Measurements from ENCODE around the gene ATXN7.

DNA sequence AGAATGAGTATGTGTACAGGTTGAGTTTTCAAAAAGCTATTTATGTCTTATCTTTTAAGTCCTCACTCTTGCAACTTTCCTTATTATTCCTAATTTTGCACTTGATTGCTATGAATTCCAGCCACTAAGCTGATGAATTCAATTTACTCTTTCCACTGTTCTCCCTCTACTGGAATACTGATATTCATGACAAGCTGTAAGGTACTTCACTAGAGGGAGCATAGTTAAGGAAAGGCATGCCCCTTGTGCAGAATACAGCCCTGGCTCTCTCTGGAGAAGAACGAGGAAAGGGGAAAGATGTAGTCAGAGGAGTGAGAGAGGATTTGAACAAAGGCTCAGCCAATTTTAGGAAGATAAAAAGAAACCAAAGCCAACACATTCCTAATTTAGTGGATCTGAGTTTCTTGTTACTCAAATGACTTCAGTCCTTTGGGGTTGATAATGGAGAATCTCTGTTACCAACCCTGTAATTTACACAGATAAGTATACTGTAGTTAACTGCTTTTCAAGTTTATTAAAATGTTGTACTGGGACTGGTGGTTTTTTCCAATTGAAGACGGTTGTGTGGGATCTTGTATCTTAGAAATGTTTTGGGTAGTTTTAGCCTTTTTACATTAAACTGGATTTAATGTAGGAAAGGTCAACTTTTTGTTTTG lies 44.5 kb downstream of the ATXN7 start:
- TF ChIP-seq RAD21 (IDR thresholded peaks at IDR 0.05; ENCODE audit: insufficient read depth, low read depth, low read length) = no peak
- TF ChIP-seq, protein P1, sequence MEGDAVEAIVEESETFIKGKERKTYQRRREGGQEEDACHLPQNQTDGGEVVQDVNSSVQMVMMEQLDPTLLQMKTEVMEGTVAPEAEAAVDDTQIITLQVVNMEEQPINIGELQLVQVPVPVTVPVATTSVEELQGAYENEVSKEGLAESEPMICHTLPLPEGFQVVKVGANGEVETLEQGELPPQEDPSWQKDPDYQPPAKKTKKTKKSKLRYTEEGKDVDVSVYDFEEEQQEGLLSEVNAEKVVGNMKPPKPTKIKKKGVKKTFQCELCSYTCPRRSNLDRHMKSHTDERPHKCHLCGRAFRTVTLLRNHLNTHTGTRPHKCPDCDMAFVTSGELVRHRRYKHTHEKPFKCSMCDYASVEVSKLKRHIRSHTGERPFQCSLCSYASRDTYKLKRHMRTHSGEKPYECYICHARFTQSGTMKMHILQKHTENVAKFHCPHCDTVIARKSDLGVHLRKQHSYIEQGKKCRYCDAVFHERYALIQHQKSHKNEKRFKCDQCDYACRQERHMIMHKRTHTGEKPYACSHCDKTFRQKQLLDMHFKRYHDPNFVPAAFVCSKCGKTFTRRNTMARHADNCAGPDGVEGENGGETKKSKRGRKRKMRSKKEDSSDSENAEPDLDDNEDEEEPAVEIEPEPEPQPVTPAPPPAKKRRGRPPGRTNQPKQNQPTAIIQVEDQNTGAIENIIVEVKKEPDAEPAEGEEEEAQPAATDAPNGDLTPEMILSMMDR (IDR thresholded peaks at IDR 0.05 in 2 of 3, conservative IDR thresholded peaks at IDR 0.05 in 1 of 3; ENCODE audit: control insufficient read depth in 2 of 3, extremely low read depth in 1 of 3, insufficient read depth in 1 of 3, low read depth in 3 of 3, low read length in 3 of 3) = no peak
- TF ChIP-seq TAF1 (IDR thresholded peaks at IDR 0.05; ENCODE audit: borderline replicate concordance, low read depth, low read length) = no peak
- TF ChIP-seq, protein P2, sequence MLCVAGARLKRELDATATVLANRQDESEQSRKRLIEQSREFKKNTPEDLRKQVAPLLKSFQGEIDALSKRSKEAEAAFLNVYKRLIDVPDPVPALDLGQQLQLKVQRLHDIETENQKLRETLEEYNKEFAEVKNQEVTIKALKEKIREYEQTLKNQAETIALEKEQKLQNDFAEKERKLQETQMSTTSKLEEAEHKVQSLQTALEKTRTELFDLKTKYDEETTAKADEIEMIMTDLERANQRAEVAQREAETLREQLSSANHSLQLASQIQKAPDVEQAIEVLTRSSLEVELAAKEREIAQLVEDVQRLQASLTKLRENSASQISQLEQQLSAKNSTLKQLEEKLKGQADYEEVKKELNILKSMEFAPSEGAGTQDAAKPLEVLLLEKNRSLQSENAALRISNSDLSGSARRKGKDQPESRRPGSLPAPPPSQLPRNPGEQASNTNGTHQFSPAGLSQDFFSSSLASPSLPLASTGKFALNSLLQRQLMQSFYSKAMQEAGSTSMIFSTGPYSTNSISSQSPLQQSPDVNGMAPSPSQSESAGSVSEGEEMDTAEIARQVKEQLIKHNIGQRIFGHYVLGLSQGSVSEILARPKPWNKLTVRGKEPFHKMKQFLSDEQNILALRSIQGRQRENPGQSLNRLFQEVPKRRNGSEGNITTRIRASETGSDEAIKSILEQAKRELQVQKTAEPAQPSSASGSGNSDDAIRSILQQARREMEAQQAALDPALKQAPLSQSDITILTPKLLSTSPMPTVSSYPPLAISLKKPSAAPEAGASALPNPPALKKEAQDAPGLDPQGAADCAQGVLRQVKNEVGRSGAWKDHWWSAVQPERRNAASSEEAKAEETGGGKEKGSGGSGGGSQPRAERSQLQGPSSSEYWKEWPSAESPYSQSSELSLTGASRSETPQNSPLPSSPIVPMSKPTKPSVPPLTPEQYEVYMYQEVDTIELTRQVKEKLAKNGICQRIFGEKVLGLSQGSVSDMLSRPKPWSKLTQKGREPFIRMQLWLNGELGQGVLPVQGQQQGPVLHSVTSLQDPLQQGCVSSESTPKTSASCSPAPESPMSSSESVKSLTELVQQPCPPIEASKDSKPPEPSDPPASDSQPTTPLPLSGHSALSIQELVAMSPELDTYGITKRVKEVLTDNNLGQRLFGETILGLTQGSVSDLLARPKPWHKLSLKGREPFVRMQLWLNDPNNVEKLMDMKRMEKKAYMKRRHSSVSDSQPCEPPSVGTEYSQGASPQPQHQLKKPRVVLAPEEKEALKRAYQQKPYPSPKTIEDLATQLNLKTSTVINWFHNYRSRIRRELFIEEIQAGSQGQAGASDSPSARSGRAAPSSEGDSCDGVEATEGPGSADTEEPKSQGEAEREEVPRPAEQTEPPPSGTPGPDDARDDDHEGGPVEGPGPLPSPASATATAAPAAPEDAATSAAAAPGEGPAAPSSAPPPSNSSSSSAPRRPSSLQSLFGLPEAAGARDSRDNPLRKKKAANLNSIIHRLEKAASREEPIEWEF (IDR thresholded peaks at IDR 0.05; ENCODE audit: insufficient replicate concordance, low read depth, low read length) = no peak
- TF ChIP-seq RB1 (IDR thresholded peaks at IDR 0.05; ENCODE audit: borderline replicate concordance) = no peak
- TF ChIP-seq POLR2A (IDR thresholded peaks at IDR 0.05; ENCODE audit: low read depth, low read length) = no peak
- no peak for TF ChIP-seq EP300 (IDR thresholded peaks at IDR 0.05; ENCODE audit: borderline replicate concordance in 1 of 2, control insufficient read depth in 1 of 2, low read depth in 2 of 2, low read length in 2 of 2)
- no peak for TF ChIP-seq STAT3 (IDR thresholded peaks at IDR 0.05; ENCODE audit: low read depth, low read length)

Measured in GM12878 (cell line).